ENCODE measurements around the gene ITIH3.

The ITIH3 gene

GRCh38 chr3:52784931-52785590 lies 9.5 kb upstream of the ITIH3 start:
- H3K4me3 ChIP-seq (ENCODE audit: low read depth, low read length): no peak overlapping the region
- TF ChIP-seq MYC (IDR thresholded peaks at IDR 0.05; ENCODE audit: low read depth, low read length) (no peak), POLR2A (IDR thresholded peaks at IDR 0.05; ENCODE audit: extremely low read depth, insufficient read length) (no peak), MAX (IDR thresholded peaks at IDR 0.05; ENCODE audit: low read depth, low read length) (no peak)
- TF ChIP-seq, protein P1, sequence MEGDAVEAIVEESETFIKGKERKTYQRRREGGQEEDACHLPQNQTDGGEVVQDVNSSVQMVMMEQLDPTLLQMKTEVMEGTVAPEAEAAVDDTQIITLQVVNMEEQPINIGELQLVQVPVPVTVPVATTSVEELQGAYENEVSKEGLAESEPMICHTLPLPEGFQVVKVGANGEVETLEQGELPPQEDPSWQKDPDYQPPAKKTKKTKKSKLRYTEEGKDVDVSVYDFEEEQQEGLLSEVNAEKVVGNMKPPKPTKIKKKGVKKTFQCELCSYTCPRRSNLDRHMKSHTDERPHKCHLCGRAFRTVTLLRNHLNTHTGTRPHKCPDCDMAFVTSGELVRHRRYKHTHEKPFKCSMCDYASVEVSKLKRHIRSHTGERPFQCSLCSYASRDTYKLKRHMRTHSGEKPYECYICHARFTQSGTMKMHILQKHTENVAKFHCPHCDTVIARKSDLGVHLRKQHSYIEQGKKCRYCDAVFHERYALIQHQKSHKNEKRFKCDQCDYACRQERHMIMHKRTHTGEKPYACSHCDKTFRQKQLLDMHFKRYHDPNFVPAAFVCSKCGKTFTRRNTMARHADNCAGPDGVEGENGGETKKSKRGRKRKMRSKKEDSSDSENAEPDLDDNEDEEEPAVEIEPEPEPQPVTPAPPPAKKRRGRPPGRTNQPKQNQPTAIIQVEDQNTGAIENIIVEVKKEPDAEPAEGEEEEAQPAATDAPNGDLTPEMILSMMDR (IDR thresholded peaks at IDR 0.05; ENCODE audit: low read depth, low read length): no peak
- DNase-seq (ENCODE audit: low read depth): no peak

GRCh38 chr3:52786330-52787215 lies 8.0 kb upstream of the ITIH3 start:
- no peak overlapping the region for H3K4me3 ChIP-seq (ENCODE audit: low read depth, low read length)
- TF ChIP-seq MYC (IDR thresholded peaks at IDR 0.05; ENCODE audit: low read depth, low read length) (no peak), MAX (IDR thresholded peaks at IDR 0.05; ENCODE audit: low read depth, low read length) (no peak), POLR2A (IDR thresholded peaks at IDR 0.05; ENCODE audit: extremely low read depth, insufficient read length) (no peak)
- TF ChIP-seq, protein P1 (IDR thresholded peaks at IDR 0.05; ENCODE audit: low read depth, low read length): no peak
- DNase-seq (ENCODE audit: low read depth): no peak

- TF ChIP-seq POLR2A (IDR thresholded peaks at IDR 0.05; ENCODE audit: extremely low read depth, insufficient read length): no peak
- TF ChIP-seq MYC (IDR thresholded peaks at IDR 0.05; ENCODE audit: low read depth, low read length): no peak
- no peak for TF ChIP-seq MAX (IDR thresholded peaks at IDR 0.05; ENCODE audit: low read depth, low read length)
- TF ChIP-seq, protein P1 (IDR thresholded peaks at IDR 0.05; ENCODE audit: low read depth, low read length): no peak
- H3K4me3 ChIP-seq (ENCODE audit: low read depth, low read length): no peak overlapping the region
- no peak for DNase-seq (ENCODE audit: low read depth)
These were observed 7.3 kb upstream of the ITIH3 start for GRCh38 chr3:52787246-52787645.

- DNase-seq (ENCODE audit: low read depth): no peak
- TF ChIP-seq MYC (IDR thresholded peaks at IDR 0.05; ENCODE audit: low read depth, low read length) (no peak), POLR2A (IDR thresholded peaks at IDR 0.05; ENCODE audit: extremely low read depth, insufficient read length) (no peak), MAX (IDR thresholded peaks at IDR 0.05; ENCODE audit: low read depth, low read length) (no peak)
- TF ChIP-seq, protein P1 (IDR thresholded peaks at IDR 0.05; ENCODE audit: low read depth, low read length): no peak
- H3K4me3 ChIP-seq (ENCODE audit: low read depth, low read length): no peak overlapping the region
These were observed 6.6 kb upstream of the ITIH3 start for GRCh38 chr3:52787672-52788625.

All from NB4 (cell line).